Fibroblast of pulmonary artery (primary cell): ENCODE data around the gene TMC6.
"Not testable (repeated sequence)": the region's sequence is repeated elsewhere in the genome, so short reads cannot be mapped to it uniquely, and the experiment has no call there.

Source experiments
- DNase-seq: peaks from one replicate; pipeline ENCODE4 v3.0.0-alpha.2; 2010; ENCODE audit warnings: low read depth
- H3K4me3 ChIP-seq: replicated peaks from 2 replicates; pipeline ENCODE4 v1.5.1; 2011; ENCODE audit warnings: low read depth, mild to moderate bottlenecking, control low read depth, low read length, moderate library complexity
- TF ChIP-seq, protein P1 (sequence below): IDR thresholded peaks from 2 replicates; pipeline ENCODE4 v1.5.1; 2011; ENCODE audit warnings: mild to moderate bottlenecking, control low read depth, low read length, inconsistent platforms; ENCODE audit errors: missing control alignments

TMC6 gene

DNA sequence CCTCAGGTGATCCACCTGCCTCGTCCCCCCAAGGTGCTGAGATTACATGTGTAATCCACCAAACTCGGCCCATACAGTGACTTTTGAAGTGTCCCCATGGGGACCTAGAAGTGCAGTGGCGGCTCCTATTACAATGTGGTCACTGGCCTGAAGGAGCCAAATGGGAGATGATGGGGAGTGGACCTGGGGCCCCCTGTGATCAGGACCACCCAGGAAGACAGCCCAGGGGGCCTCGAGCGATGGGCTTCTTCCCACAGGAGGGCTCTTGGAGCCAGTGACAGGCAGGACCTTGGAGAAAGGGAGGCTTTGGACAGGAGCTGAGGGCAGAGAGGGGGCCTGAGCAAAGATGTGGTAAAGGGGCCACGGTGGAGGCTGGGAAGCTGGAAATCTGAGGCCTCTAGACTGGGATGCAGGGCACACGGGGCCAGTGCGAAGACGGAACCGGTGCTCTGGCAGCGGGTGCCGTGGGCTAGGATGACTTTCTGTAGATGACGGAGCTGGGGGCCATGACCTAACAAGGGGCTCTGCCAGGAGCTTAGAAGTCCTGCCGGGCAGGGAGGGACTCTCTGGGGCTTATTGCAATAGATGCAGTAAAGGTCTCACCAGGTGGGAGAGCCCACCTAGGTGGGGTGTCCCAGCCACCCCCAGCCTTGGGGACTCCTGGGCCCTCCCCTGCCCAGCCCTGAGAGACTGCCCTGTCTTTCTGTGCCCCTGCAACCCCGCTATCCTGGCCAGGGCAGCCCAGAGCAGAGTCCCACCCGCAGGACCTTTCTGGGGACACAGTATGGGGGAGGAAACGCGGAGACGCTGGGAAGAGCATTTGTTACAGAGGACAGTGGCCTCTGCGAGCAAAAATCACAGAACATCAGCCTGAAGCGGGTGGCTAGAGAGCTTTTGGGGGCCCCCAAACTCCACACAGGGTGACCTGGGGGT is 14.9 kb upstream of the TMC6 start:
- no peak for DNase-seq
- H3K4me3 ChIP-seq = no peak overlapping the region
- TF ChIP-seq, protein P1, sequence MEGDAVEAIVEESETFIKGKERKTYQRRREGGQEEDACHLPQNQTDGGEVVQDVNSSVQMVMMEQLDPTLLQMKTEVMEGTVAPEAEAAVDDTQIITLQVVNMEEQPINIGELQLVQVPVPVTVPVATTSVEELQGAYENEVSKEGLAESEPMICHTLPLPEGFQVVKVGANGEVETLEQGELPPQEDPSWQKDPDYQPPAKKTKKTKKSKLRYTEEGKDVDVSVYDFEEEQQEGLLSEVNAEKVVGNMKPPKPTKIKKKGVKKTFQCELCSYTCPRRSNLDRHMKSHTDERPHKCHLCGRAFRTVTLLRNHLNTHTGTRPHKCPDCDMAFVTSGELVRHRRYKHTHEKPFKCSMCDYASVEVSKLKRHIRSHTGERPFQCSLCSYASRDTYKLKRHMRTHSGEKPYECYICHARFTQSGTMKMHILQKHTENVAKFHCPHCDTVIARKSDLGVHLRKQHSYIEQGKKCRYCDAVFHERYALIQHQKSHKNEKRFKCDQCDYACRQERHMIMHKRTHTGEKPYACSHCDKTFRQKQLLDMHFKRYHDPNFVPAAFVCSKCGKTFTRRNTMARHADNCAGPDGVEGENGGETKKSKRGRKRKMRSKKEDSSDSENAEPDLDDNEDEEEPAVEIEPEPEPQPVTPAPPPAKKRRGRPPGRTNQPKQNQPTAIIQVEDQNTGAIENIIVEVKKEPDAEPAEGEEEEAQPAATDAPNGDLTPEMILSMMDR = no peak

DNA sequence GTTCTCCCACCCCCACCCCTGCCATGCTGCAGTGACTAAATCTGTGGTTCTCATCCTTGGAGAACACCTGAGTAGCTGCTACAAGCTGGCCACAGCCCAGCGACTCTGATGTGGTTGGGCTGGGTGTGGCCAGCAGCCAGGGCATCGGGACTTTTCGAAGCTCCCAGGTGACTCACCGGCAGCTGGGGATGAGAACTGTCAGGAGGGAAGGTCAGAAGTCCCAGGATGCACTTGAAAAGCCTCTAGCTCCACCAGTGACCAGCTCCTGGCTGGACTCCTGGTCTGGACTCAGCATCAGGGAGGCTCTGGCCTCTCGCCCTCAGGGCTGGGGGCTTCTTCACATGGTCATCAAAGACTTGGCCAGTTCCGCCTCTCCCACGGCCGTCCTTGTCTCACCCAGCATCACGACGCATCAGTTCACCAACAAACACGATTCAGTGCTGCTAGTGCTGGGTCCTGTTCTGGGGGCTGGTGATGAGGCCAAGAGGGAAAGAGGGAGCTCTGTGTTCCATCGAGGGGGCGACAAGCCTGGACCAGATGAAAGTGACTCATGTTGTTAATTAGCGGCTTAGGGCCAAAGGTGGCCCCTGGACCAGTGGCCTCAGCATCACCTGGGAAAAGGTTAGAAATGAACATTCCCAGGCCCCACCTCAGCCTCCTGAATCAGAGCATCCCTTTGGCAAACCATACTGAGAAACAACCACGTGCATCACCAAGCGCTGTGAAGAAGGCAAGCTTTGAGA is 13.7 kb upstream of the TMC6 start:
- no peak overlapping the region for H3K4me3 ChIP-seq
- TF ChIP-seq, protein P1 = no peak
- DNase-seq = peak; percentile 17

DNA sequence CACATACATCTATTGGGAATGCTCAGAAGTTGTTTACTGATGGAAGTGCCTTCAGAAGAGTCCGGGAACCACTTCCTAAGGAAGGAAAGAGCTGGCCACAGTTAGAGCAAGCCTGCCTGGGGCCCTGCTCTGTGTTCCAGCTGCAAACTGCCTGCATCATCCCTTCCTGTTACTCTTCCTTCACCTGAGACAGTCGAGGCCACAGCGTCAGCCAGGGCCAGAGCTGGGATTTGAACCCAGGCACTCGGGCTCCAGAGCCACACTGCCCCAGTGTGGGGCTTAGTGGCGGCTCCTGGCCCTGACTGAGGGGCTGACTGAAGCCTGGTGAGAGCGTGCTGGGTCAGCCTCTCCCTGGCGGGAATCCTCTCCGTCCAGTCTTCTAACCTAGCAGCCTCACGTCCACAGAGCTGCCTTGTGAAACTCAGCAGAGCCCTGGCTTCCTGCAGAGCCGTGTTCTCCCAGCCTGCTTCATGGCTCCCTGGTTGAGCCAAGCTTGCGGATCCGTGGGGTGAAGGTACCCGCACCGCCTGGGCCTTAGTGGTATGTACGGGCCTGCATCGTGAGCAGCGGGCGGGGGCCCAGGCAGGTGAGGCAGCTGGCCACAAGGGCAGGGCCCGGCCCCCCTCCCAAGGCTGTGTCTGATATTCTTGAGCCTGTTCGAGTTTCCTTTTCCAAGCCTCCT is 13.0 kb upstream of the TMC6 start:
- DNase-seq = no peak
- H3K4me3 ChIP-seq = no peak overlapping the region
- TF ChIP-seq, protein P1 = no peak

DNA sequence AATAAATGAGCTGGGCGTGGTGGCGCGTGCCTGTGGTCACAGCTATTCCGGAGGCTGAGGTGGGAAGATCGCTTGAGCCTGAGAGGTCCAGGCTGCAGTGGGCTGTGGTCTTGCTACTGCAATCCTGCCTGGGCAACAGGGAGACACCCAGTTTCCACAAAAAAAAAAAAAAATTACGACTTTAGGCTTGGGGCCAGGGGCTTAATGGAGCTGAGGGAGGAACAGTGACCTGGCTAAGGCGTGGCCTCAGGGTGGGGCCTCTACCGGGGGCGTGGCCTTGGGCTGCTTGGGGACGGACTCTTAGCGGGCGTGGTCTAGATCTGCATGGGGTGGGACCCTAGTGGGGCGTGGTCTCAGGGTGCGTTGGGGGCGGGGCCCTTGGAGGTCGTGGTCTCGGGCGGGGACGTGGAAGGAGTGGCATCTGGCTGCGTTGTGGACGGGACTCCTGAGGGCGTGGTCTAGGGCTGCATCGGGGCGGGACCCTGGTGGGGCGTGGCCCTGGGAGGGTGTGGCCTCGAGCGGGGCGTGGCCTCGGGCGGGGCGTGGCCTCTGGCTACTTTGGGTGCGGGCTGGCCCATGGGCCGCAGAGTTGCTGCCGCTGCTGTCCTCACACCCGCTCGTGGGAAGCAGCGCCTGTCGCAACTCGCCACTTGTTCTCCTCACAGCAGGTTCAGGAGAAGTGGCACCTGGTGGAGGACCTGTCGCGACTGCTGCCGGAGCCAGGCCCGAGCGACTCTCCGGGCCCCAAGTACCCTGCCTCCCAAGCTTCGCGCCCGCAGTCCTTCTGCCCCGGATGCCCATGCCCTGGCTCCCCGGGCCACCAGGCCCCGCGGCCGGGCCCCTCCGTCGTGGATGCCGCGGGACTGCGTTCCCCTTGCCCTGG is 11.9 kb upstream of the TMC6 start:
- DNase-seq = peak; percentile 57
- TF ChIP-seq, protein P1 = no peak
- no peak overlapping the region for H3K4me3 ChIP-seq

DNA sequence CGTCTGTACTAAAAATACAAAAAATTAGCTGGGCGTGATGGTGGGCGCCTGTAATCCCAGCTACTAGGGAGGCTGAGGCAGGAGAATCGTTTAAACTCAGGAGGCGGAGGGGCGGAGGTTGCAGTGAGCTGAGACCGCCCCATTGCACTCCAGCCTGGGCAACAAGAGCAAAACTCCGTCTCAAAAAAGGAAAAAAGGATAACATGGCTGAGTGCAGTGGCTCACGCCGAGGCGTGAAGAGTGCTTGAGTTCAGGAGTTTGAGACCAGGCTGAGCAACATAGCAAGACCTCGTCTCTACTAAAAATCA is 11.3 kb upstream of the TMC6 start:
- not testable (repeated sequence) for H3K4me3 ChIP-seq, DNase-seq

DNA sequence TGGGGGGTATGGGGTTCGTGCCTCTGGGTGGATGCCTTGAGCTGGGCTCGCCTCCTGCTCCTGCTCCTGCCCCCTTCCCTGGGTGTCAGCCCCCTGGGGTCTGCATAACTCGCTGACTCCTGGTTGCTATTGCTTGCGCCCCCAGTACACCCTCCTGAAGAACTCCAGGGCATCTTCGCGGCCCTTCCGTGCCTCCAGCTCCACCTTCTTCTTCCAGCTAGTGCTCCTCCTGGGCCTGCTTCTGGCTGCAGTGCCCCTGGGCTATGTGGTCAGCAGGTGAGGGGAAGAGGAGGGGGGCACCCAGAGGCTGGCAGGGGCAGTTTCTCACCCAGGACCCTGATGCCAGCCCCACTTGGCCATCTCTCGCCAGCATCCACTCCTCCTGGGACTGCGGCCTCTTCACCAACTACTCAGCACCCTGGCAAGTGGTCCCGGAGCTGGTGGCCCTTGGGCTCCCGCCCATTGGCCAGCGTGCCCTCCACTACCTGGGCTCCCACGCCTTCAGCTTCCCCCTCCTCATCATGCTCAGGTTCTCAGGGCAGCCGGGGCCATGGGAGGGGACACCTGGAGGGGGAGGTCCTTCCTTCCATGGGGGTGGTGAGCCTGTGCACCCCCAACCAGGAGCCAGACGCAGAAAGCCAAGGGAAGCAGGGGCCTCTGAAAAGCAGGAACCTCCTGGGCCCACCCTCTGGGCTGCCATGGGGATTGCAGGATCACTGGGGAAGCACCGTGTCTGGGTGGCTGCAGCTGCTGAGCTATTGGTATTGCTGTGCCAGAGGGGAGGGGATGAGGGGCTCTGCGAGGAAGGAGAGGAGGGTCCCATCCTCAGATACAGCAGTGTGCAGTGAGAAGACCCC is 9.9 kb upstream of the TMC6 start:
- DNase-seq = no peak
- no peak overlapping the region for H3K4me3 ChIP-seq
- TF ChIP-seq, protein P1 = no peak
